Panc1 (cell line): ENCODE results near the gene MYH13. TPM values are rescaled to one million over a fixed set of nuclear protein-coding genes. Genes with fewer than 3 reads are reported as not detected.

Experiments used
- ATAC-seq: fragments of 200-7000 bp; cut with Tn5 transposase; 2 replicates; pipeline ENCODE4 v1.9.1; 2020; ENCODE audit warnings: mild to moderate bottlenecking, moderate library complexity
- BruUV-seq: library from RNA; stranded (reverse); fragments of 400-500 nt; replicated peaks from 2 replicates; lab custom pipeline; 2021; lab: Mats Ljungman, UMichigan
- CTCF ChIA-PET: fragments of 300-600 bp; sonication (Branson Sonifier 250); formaldehyde crosslinking; loops from one replicate; lab custom pipeline; 2022; ENCODE audit warnings: antibody characterized with exemption; lab: Charles Lee
- POLR2A ChIA-PET: fragments of 300-600 bp; sonication (Branson Sonifier 250); formaldehyde crosslinking; loops from one replicate; lab custom pipeline; 2022; ENCODE audit warnings: antibody characterized with exemption; lab: Charles Lee
- DNase-seq: peaks from one replicate; pipeline ENCODE4 v3.0.0-alpha.2; 2010; ENCODE audit warnings: low read depth, low spot score
- H3K27ac ChIP-seq: 2 replicates; pipeline ENCODE4 v1.5.1; 2011; ENCODE audit warnings: mild to moderate bottlenecking, low read length, inconsistent platforms
- H3K27me3 ChIP-seq: fragments of 200-500 bp; sonication (Bioruptor generic); 2 replicates; pipeline ENCODE4 v1.6.0; 2014; ENCODE audit warnings: low read length, inconsistent platforms; ENCODE audit not compliant: control insufficient read depth, insufficient read depth
- H3K36me3 ChIP-seq: fragments of 200-500 bp; sonication (Bioruptor generic); 2 replicates; pipeline ENCODE4 v1.5.1; 2014; ENCODE audit warnings: inconsistent platforms, mild to moderate bottlenecking, low read length, moderate library complexity; ENCODE audit not compliant: control insufficient read depth, insufficient read depth
- H3K4me1 ChIP-seq: 2 replicates; pipeline ENCODE4 v1.5.1; 2011; ENCODE audit warnings: inconsistent platforms, mild to moderate bottlenecking, low read length, moderate library complexity; ENCODE audit not compliant: control insufficient read depth, insufficient read depth
- H3K4me3 ChIP-seq, 2 experiments: 2 replicates each; pipeline ENCODE4 v1.5.1; 2011 to 2012; ENCODE audit warnings: low read depth in 2 of 2, low read length in 2 of 2, mild to moderate bottlenecking in 2 of 2, inconsistent platforms in 1 of 2, moderate library complexity in 1 of 2
- H3K9me3 ChIP-seq: fragments of 200-500 bp; sonication (Bioruptor generic); 2 replicates; pipeline ENCODE4 v1.5.1; 2014; ENCODE audit warnings: low read depth, mild to moderate bottlenecking, inconsistent platforms, low read length, moderate library complexity; ENCODE audit not compliant: control insufficient read depth, insufficient read depth
- CTCF ChIP-seq: fragments of 450-650 bp; IDR thresholded peaks from 2 replicates; pipeline ENCODE4 v1.5.1; 2017; ENCODE audit warnings: mild to moderate bottlenecking
- POLR2AphosphoS5 ChIP-seq: IDR thresholded peaks from 2 replicates; pipeline ENCODE4 v1.6.1; 2012; ENCODE audit warnings: mild to moderate bottlenecking, low read depth, low read length, moderate library complexity
- SIN3A ChIP-seq: IDR thresholded peaks from 2 replicates; pipeline ENCODE4 v1.6.1; 2012; ENCODE audit warnings: low read depth, mild to moderate bottlenecking, low read length, moderate library complexity, borderline replicate concordance; ENCODE audit not compliant: insufficient read depth
- TCF7L2 ChIP-seq: IDR thresholded peaks from 2 replicates; pipeline ENCODE4 v1.6.1; 2011; ENCODE audit warnings: mild to moderate bottlenecking, low read depth, low read length, inconsistent platforms
- in situ Hi-C: cut with HindIII; loops from 2 replicates; pipeline ENCODE4 v1.10.0; 2016; ENCODE audit warnings: low sequenced_read_pairs, low pct_unique_long_range_greater_than_20kb
- intact Hi-C: fragments of 100-400 bp; cut with micrococcal nuclease; formaldehyde crosslinking; loops from one replicate; pipeline ENCODE4 v1.10.0; 2022; ENCODE audit not compliant: unreplicated experiment
- total RNA-seq: library from RNA; stranded (reverse); gene quantifications from one replicate; pipeline ENCODE4 v1.2.1, GENCODE V29; 2021; ENCODE audit not compliant: unreplicated experiment
- TF ChIP-seq, protein P1 (sequence below), 2 experiments: IDR thresholded peaks; 2 replicates each; pipeline ENCODE4 v1.6.1; 2011 to 2012; ENCODE audit warnings: low read depth in 2 of 2, control low read depth in 1 of 2, low read length in 1 of 2, mild to moderate bottlenecking in 1 of 2, moderate library complexity in 1 of 2; ENCODE audit not compliant: insufficient read depth in 1 of 2

Gene MYH13
- total RNA-seq, 1 experiment from 2014 or later, result not detected

DNA sequence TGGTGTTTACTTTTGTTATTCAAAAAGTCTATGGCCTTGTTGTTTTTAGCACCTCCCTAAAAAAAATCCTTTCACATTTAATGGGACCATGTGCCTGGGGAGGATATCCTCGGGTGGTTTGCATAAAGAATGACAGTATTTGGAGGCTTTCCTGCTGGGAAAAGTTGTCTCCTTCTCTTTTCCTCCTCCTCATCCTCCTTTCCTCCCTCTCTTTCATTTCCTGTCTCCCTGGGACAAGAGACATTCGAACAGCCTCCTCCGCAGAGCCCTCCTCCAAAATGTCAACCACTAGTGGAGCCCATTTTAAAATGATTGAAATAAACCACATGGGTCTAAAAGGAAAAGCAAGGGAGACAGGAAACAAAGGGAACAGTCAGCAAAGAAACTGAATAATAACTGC, 67.4 kb downstream of the MYH13 start:
- intact Hi-C loops, result no loop called here
- in situ Hi-C loops, result no loop called here
- BruUV-seq, result no TSS peak
- no peaks in the 10 kb centered on the region for H3K27me3 ChIP-seq
- POLR2A ChIA-PET, result no interaction called here
- ATAC-seq, result no peak
- H3K4me1 ChIP-seq, result no peaks in the 10 kb centered on the region
- TF ChIP-seq TCF7L2 (no peak), POLR2AphosphoS5 (no peak), SIN3A (no peak), CTCF (no peak)
- TF ChIP-seq, protein P1, sequence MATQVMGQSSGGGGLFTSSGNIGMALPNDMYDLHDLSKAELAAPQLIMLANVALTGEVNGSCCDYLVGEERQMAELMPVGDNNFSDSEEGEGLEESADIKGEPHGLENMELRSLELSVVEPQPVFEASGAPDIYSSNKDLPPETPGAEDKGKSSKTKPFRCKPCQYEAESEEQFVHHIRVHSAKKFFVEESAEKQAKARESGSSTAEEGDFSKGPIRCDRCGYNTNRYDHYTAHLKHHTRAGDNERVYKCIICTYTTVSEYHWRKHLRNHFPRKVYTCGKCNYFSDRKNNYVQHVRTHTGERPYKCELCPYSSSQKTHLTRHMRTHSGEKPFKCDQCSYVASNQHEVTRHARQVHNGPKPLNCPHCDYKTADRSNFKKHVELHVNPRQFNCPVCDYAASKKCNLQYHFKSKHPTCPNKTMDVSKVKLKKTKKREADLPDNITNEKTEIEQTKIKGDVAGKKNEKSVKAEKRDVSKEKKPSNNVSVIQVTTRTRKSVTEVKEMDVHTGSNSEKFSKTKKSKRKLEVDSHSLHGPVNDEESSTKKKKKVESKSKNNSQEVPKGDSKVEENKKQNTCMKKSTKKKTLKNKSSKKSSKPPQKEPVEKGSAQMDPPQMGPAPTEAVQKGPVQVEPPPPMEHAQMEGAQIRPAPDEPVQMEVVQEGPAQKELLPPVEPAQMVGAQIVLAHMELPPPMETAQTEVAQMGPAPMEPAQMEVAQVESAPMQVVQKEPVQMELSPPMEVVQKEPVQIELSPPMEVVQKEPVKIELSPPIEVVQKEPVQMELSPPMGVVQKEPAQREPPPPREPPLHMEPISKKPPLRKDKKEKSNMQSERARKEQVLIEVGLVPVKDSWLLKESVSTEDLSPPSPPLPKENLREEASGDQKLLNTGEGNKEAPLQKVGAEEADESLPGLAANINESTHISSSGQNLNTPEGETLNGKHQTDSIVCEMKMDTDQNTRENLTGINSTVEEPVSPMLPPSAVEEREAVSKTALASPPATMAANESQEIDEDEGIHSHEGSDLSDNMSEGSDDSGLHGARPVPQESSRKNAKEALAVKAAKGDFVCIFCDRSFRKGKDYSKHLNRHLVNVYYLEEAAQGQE (IDR thresholded peaks at IDR 0.05; ENCODE audit: insufficient read depth in 1 of 2, low read depth in 2 of 2, low read length in 1 of 2), result no peak
- H3K27ac ChIP-seq, result no peak overlapping the region
- DNase-seq, result no peak
- H3K4me3 ChIP-seq, result no peak overlapping the region
- H3K9me3 ChIP-seq, result no peaks in the 10 kb centered on the region
- H3K36me3 ChIP-seq, result no peaks in the 10 kb centered on the region
- CTCF ChIA-PET, result no interaction called here

DNA sequence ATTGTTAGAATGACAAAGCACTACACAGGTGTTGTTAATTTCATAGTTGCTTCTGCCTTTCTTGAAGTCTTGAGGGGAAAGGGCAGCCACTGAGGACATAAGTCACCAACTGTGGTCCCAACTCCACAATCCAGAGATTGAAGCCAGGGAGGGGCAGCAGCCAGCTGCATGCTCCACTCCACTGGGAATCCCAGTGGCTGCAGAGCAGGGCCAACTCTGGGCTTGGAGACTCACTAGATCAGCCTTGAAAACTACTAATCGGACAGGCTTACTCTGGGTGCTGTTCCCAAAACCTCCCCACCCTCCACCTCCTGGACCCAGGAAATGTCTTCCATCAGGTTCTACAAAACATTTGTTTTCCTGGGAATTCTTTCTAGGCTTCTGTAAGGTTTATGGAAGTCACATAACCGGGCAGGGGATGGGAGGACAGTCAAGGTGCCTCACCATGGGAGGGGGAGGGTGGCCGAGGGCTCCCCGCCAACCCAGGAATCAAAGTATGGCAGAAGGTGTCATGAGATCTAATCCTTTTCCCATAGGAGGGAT, 68.0 kb downstream of the MYH13 start:
- no peak overlapping the region for H3K27ac ChIP-seq
- H3K4me1 ChIP-seq, result no peaks in the 10 kb centered on the region
- POLR2A ChIA-PET, result no interaction called here
- in situ Hi-C loops (no loop called here), intact Hi-C loops (no loop called here)
- no TSS peak for BruUV-seq
- CTCF ChIA-PET, result no interaction called here
- H3K4me3 ChIP-seq, result no peak overlapping the region
- H3K27me3 ChIP-seq, result no peaks in the 10 kb centered on the region
- DNase-seq (no peak), ATAC-seq (no peak)
- H3K9me3 ChIP-seq, result no peaks in the 10 kb centered on the region
- no peaks in the 10 kb centered on the region for H3K36me3 ChIP-seq
- TF ChIP-seq TCF7L2 (no peak), SIN3A (no peak), POLR2AphosphoS5 (no peak), CTCF (no peak)
- TF ChIP-seq, protein P1 (IDR thresholded peaks at IDR 0.05; ENCODE audit: insufficient read depth in 1 of 2, low read depth in 2 of 2, low read length in 1 of 2), result no peak
